ENCODE data around the gene SLC49A3.
"Not testable (repeated sequence)": the region's sequence is repeated elsewhere in the genome, so short reads cannot be mapped to it uniquely, and the experiment has no call there.

The SLC49A3 gene

GRCh38 chr4:722169-722725 lies 33.3 kb upstream of the SLC49A3 start:
- DNase-seq (ENCODE audit: low spot score) = no peak

GRCh38 chr4:721261-722168 lies 32.6 kb upstream of the SLC49A3 start:
- DNase-seq (ENCODE audit: low spot score) = no peak

GRCh38 chr4:720111-720860 lies 31.3 kb upstream of the SLC49A3 start:
- no peak for DNase-seq (ENCODE audit: low spot score)

GRCh38 chr4:718460-718859 lies 29.5 kb upstream of the SLC49A3 start:
- no peak for DNase-seq (ENCODE audit: low spot score)

GRCh38 chr4:717601-718320 lies 28.8 kb upstream of the SLC49A3 start:
- no peak for DNase-seq (ENCODE audit: low spot score)

GRCh38 chr4:714087-714486 lies 25.1 kb upstream of the SLC49A3 start:
- no peak for DNase-seq (ENCODE audit: low spot score)

DNA sequence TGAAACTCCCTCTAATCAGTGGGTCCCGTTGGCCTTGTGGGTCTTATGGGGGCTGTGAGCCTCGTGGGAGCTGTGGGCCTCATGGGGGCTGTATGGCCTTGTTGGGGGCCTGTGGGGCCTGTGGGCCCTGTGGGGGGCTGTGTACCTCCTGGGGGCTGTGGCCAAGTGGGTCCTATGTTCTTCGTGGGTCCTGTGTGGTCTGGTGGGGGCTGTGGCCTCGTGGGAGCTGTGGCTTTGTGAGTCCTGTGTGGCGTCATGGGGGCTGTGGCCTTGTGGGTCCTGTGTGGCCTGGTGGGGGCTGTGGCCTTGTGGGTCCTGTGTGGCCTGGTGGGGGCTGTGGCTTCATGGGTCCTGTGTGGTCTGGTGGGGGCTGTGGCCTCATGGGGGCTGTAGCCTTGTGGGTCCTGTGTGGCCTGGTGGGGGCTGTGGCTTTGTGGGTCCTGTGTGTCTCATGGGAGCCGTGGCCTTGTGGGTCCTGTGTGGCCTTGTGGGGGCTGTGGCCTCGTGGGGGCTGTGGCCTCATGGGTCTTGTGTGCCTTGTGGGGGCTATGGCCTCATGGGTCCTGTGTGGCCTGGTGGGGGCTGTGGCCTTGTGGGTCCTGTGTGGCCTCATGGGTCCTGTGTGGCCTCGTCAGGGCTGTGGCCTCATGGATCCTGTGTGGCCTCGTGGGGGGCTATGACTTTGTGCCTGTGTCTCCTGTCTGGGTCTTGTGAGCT lies 24.1 kb upstream of the SLC49A3 start:
- no peak for DNase-seq (ENCODE audit: low spot score)

DNA sequence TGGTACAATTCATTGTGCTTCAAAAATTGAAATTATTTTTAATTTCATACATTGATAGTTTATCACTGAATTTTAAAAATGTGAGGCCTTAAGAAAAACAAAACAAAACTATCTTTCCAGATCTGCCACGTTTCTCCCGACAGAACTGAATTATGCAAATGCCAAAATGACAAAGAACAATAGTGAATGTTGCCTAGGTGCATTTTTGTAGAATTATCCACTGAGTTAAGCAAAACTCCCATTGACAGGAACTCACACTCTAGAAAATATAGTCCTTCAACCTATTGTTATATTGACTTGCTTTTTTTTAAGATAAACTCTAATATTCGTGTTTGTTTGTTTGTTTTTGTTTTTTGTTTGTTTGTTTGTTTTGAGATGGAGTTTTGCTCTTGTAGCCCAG lies 23.1 kb upstream of the SLC49A3 start:
- no peak for DNase-seq (ENCODE audit: low spot score)

GRCh38 chr4:710916-711315 lies 22.0 kb upstream of the SLC49A3 start:
- DNase-seq (ENCODE audit: low spot score) = no peak

GRCh38 chr4:710116-710515 lies 21.2 kb upstream of the SLC49A3 start:
- no peak for DNase-seq (ENCODE audit: low spot score)

GRCh38 chr4:709348-709747 lies 20.4 kb upstream of the SLC49A3 start:
- DNase-seq (ENCODE audit: low spot score) = no peak

DNA sequence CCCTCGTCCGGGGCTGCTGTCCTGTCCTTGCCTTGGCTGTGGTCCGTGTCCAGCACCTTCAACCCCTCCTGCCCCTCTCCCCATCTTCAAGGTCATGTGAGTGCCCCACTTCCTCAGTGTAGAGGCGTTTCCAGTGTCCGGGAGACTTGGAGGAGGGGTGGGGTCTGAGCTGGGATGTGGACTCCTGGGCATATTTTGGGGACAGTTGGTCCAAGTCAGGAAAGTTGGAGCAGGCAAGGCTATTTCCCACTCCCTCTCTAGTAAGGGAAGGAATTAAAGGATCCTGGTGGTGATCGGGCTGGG lies 19.6 kb upstream of the SLC49A3 start:
- no peak for DNase-seq (ENCODE audit: low spot score)

- DNase-seq (ENCODE audit: low spot score) = no peak
Measured at GRCh38 chr4:707929-708630, 19.1 kb upstream of the SLC49A3 start.

GRCh38 chr4:706834-707598 lies 18.1 kb upstream of the SLC49A3 start:
- DNase-seq (ENCODE audit: low spot score) = no peak

DNA sequence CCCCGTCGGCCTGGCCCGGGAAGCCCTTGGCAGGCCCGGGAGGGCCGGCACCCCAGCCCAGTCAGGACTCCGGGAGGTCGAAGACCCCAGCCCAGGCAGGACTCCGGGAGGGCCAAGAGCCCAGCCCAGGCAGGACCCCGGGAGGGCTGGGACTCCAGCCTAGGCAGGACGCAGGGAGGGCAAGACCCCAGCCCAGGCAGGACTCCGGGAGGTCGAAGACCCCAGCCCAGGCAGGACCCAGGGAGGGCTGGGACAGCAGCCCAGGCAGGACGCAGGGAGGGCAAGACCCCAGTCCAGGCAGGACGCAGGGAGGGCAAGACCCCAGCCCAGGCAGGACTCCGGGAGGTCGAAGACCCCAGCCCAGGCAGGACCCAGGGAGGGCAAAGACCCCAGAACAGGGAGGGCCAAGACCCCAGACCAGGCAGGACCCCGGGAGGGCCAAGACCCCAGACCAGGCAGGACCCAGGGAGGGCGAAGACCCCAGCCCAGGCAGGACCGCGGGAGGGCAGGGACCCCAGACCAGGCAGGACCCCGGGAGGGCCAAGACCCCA lies 17.2 kb upstream of the SLC49A3 start:
- not testable (repeated sequence) for DNase-seq (ENCODE audit: low spot score)

DNA sequence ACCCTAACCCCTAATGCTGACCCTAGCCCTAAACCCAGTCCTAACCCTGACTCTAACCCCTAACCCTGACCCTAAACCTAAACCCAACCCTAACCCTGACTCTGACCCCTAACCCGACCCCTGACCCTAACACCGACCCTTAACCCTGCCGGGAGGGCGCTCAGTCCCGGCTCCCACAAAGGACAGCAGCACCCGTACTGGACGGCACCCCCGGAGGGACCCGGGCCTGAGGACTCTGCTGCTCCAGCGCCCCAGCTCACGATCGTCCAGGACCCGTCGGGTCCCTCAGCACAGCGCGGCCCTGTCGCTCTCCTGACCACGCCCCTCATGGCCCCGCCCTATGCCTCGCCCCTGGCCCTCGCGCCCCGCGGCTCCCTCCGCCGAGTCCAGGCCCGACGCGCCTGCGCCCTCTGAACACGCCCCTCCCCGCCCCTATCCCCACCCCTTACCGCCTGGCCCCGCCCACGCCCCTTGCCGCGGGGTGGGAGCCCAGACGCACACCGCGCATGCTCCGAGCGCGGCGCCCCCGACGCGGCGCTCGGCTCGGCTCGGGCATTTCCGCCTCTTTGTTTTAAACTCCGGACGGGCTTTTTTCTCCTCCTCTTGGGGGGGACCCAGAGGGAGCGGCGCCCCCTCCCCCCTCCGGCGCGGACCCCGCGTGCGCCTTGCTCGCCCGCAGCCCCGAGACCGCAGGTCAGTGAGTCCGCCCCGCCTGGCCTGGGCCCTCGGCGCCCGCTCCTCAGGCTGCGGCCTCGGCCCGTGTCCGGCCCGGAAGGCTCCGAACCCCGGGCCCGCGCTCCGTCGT lies 16.5 kb upstream of the SLC49A3 start, which contains the start of gene PCGF3:
PCGF3 (plus strand) TSS at position 555 of the 805 bp plus-strand sequence. CDS start 27,849 bp downstream, outside the sequence.
- DNase-seq (ENCODE audit: low spot score) = peak; percentile 96

DNA sequence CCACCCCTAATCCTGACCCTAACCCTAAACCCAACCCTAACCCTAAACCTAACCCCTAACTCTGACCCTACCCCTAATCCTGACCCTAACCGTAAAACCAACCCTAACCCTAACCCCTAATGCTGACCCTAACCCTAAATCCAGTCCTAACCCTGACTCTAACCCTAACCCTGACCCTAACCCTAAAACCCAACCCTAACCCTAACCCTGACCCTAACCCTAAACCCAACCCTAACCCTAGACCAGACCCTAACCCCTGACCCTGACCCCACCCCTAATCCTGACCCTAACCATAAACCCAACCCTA lies 16.0 kb upstream of the SLC49A3 start:
- DNase-seq (ENCODE audit: low spot score) = no peak

GRCh38 chr4:704198-704891 lies 15.4 kb upstream of the SLC49A3 start:
- DNase-seq (ENCODE audit: low spot score) = no peak

Measured in LoVo (cell line).